GM18505 (cell line): ENCODE measurements around the gene LIME1.

Experiments
- ATAC-seq: cut with Tn5 transposase; IDR thresholded peaks from one replicate; pipeline ENCODE4 v1.9.1; 2021; ENCODE audit not compliant: unreplicated experiment
- POLR2A ChIP-seq: IDR thresholded peaks from 4 replicates; pipeline ENCODE4 v1.6.1; 2011; ENCODE audit warnings: borderline replicate concordance; ENCODE audit not compliant: insufficient read depth, insufficient read length; ENCODE audit errors: extremely low read depth

LIME1 gene

DNA sequence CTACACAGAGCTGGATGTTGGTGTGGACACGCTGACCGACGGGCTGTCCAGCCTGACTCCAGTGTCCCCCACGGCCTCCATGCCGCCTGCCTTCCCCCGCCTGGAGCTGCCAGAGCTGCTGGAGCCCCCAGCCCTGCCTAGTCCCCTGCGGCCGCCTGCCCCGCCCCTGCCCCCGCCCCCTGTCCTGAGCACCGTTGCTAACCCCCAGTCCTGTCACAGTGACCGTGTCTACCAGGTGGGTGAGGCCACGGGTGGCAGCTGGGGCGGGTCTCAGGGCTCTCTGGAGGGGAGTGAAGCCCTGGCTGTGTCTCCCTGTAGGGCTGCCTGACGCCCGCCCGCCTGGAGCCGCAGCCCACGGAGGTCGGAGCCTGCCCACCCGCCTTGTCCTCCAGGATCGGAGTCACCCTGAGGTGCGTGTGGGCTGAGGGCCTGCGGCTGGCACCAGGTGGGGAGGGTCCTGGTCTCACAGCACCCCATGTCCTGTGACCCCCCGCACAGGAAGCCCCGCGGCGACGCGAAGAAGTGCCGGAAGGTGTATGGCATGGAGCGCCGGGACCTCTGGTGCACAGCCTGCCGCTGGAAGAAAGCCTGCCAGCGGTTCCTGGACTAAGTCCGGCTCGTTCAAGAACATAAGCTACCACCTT is 6.0 kb downstream of the LIME1 start:
- no peak for ATAC-seq

DNA sequence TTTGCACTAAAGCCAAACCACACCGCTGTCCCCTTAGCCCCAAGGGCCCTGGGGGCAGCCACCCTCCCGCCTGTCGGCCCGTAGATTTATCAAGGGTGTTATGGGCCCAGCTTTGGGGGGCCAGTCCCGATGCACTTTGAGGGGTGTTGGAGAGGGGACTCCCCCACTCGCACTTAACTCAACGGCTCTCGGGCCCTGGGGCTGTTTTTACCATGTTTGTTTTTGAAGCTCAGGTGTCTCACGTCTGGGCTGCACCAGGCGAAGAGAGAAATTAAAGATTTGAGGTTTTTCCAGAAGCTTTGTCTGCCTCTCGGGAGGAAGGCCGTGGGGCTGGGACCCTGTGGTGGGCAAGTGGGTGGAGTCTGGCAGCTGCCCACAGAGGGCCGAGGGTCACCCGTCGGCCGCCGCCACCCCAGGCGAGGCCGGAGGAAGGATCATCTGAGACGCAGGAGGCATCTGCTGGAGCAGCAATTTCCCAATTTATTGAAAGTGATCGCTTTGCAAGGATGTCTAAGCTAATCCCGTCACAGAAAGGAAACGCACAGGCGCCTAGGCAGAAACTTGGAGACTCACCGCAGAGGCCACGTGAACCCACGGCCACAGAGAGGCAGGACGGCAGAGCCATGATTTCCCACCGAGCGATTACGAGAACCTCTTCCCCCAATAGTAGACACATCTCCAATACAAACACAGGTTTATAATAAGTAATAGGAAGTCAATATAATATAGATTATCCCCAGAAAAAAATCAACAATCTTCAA is 6.9 kb downstream of the LIME1 start:
- no peak for ATAC-seq
- no peak for TF ChIP-seq POLR2A

More for the DNA sequence above, 6.0 kb downstream of the LIME1 start:
- TF ChIP-seq POLR2A = no peak

DNA sequence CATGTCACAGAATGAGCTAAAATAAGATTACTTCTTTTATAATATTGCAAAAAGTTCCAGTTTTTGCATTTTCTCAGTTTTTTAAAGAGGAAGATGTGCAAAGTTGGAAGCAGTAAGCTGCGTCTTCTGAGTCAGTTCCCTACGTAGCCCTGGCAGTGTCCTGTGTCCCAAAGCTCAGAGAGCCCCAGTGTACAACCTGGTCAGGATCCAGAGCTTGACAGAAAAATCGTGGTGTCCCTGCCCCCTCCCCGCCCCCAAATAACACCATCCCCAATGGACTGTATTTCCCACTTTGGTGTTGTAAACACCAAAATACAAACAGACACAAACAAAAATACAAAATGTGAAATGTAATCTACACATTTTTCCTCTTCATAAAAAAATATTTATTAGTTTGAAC is 7.7 kb downstream of the LIME1 start:
- no peak for ATAC-seq
- TF ChIP-seq POLR2A = no peak

DNA sequence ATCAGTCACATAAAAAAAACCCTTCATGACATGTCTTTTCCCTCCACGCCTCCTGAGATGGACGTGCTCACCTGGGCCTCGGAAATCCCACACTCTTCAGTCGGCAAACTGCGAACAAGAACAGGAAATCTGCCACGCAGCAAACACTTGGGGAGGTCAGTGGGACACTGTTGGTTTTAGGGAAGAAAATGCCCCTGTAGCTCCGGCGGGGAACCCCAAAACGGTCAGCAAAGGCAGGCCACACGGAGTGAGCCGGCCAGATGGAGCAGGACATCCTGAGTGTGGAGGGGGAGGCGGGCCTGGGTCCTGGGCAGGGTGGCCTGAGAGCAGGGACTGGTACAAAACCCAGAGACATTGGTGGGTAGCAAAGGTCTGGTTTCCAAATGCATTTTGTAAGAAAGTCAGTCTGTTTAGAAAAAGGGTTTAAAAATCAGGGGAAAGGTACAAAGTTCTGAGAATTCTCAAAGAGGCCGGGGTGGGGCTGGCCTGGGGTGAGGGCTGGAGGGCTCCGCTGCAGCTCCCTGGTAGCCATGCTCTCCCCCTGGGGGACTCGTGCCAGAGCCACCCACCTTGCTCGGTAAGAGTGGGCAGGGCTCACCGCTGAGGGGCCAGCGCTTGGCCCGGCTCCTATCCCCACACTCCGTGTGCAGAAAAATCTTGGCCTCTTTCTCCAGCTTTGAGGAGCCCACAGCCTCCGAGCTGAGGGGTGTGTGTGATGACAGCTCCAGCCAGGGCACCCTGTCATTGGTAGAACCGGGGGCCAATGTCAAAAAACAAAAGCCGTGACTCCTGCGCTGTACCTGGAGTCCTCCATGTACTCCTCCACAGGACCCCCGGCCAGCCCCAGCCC is 8.3 kb downstream of the LIME1 start:
- ATAC-seq = no peak
- no peak for TF ChIP-seq POLR2A

DNA sequence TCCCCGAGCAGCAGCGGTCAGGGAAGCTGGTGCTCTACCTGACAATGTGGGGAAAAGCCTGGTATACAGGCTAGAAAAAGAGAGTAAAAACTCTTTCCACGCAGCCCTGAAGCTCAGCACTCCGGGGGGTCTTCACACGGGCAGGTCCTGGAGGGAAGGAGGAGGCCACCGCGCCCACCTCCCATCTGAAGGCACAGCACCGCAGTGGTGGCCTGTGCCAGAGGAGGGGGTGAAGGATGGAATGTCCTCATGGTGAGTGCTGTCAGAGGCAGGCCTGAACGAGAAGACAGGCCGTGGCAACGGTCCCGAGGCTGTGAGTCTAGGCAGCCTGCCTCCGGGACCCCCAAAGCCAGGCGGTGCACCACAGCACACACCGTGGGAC is 9.0 kb downstream of the LIME1 start:
- no peak for ATAC-seq
- no peak for TF ChIP-seq POLR2A

DNA sequence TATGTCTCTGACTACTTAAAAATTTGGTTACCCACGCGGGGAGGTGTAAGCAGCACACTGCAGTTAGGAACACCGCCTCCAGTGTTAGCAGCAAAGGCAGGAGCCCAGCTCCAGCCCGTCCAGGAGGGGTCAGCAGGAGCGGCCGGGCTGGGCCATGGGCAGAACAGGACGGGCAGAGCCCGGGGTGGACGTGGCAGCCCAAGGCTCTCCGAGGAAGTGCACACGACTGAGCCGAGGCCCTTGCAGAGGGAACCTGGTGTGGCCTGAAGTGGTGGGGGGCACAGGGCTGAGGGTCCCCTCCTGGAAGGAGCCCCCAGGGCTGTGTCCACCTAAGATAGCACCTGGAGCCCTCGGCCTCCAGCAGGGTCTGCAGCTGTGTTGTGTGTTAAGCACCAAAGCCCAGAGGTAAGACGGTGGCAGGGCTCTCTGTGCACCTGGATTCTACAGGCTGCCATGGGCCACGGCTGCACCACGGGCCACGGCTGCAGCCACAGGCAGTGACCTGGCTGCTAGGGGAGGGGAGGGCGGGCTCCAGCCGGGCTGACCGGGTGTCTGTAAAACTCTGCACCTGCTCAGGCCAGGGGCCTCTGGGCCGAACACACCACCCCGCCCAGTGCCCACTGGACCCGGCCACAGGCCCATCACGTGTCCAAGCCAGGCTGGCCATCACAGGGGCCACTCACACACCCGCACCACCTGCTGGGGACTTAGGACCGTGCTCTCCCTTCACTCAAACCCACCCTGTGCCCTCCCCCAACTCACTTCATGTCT is 9.7 kb downstream of the LIME1 start:
- ATAC-seq = no peak
- no peak for TF ChIP-seq POLR2A

DNA sequence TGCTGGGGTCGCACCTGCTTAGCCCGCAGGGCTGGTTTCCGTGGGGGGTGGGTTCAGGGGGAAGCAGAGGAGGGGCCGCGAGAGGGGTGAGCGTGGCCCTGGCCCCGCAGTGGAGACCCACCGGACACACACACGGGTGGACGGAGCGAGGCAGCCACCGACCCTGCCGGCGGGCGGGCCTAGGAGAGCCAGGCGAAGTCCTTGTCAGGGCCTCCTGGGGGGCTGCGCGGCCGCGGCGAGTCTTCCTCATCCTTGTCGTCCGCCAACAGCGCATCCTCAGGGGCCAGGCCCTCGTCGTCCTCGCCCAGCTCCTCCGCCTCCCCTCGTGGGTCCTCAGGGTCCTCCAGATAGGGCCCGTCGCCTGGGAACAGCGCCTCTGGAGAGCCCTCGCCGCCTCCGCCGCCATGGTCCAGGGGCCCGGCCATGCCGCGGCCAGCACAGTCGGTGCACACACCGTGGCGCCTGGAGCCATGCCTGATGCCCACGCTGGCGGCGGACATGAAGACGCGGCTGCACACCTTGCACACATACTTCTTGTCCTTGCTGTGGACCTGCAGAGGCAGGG is 10.4 kb downstream of the LIME1 start:
- no peak for TF ChIP-seq POLR2A
- no peak for ATAC-seq

DNA sequence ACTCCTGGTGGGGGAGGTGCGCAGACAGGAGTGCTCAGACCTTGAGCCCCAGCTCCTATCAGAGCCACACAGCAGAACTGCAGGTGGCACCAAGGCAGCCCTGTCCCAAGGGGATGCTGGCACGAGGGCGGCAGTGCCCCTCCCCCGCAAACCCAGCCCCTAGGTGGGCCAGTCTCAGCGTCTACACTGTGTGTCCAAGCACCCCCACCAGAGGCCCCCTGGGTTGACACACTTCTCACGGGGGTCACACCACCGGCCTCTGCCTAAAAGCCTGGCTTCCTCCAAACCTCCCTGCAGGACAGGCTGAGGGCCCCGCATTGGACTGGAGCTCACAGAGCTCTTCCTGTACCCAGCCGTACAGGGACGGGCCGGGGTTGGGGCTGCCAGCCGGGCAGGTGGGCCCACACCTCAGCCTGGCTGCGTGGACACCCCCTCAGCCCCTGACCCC is 11.2 kb downstream of the LIME1 start:
- ATAC-seq = no peak
- TF ChIP-seq POLR2A = no peak

DNA sequence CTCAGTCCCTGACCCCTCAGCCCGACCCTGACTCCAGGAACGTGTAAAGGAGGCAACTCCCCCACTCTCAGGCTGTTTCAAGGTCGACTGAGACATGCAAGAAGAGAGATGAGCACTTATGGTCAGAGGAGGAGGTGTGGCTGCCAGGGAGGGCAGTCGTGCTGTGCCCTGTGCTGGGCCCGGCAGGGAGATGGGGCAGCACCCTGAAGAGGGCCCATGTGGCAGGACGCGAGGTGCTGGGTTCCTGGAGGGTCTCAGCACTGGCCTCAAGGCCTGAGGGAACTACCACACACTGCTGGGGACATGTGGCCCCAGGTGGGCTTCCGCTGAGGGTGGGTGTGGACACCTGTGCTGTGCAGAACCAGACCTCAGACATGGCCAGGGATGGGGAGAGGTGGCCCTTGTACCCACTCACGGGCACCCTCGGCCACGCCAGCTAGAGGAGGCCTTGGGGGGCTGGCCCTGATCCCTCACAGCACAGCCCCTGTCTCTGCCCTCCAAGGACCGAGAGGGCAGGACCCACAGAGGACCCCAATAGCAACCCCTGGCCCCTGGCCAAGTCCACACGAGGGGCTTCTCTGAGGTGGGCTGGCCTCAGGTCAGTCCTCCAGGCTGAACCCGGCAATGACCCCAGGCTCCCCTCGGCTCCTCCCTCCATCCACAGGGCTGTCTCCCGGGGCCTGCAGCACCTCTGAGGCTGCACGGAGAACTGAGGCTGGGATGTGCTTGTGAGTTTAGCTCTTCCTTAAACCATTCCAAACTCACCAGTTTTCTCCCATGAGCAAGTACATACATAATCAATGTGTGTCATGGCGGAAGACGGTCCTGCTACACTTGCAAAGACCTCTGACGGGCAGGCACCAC is 11.8 kb downstream of the LIME1 start:
- ATAC-seq = no peak
- TF ChIP-seq POLR2A = no peak

DNA sequence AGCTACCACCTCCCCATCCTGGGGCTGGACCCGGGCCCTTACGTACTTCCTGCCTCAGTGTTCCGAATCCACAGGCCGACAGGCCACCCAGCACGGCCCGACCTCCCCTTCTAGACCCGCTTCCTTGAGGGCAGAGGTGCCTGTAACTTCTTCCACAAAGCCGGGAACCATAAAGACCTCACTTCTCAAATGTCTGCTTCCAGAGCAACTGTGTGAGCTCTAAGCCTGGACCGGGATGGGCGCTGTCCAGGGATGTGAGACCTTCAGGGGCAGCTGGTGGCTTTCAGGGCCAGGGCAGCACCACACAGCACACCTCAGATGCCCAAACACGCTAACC is 12.4 kb downstream of the LIME1 start:
- TF ChIP-seq POLR2A = no peak
- no peak for ATAC-seq

DNA sequence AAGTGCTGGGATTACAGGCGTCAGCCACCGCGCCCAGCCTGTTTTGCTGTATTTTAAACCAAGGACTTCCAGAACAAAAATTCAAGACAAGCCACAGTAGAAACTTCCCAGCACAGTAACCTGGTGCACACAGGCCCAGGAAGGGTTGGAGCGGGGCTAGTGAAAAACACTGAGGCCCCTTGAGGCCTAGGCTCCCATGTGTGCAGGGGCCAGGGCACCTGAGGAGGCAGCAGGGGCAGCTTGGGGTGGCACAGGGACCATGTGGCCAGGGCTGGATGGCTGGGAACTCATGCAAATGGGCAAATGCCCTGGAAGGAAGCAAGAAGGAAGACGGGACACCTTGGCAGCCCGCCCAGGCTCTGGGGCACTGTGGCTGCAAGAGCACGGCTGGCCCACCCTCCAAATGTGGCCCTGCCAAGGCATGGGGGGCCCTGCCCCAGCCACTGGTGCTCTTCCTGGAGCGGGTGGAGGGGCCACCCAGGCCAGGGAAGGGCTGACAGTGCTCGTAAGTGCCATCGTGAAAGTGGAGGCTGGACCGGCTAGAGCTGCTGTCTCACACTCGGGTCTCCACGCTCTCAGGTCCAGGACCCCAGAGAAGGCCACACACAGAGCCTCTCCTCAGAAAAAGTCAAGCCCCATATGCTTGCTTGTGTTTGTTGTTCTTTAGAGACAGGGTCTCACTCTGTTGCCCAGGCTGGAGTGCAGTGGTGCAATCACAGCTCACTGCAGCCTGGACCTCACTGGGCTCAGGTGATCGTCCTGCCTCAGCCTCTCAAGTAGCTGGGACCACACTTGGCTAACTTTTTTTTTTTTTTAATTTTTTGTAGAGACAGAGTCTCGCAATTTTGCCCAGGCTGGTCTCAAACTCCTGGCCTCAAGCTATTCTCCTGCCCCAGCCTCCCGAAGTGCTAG is 13.4 kb downstream of the LIME1 start:
- no peak for TF ChIP-seq POLR2A
- no peak for ATAC-seq
